ENCODE data around the gene MVB12A.

DNA sequence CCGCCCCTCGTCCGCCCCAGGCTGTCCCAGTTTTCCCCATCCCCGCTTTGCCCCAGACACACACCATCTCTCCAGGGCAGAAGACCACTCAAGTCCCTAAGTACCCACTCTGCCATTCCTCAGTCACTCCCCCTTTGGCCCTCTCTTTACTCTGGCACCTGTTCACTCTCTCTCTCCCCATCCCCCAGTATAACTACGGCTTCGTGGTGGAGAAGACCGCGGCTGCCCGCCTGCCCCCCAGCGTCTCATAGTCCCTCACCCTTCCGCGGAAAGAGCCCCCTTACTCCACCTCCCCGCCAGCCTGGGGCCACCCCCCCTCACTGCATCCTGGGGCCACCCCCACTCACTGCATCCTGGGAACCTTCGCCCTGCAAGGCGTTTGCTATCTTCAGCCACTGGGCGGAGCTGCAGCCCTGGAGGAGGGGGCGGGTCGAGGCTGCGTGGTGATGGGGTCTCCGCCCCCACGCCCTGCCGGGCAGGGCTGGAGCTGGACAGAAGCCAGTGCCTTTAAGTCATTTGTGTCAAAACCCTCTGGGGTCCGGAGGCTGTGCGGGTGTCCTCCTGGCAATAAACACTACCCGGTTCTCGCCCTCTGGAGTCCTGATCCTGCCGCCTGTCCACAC is 5.0 kb downstream of the MVB12A start:
- TF ChIP-seq POLR2AphosphoS5 (IDR thresholded peaks at IDR 0.05; ENCODE audit: borderline replicate concordance, low read depth, low read length) (no peak), FOXP2 (optimal IDR thresholded peaks at IDR 0.05; ENCODE audit: control extremely low read depth, extremely low read length, insufficient read depth) (no peak), EZH2 (IDR thresholded peaks at IDR 0.05) (no peak)

Data from SK-N-MC (cell line).